ENCODE data around the gene NFE2L1. TPM values are rescaled to one million over a fixed set of nuclear protein-coding genes. Genes with fewer than 3 reads are reported as not detected.
A peak's percentile ranks its signal among the peaks of the same experiment; 100 is the strongest.

The NFE2L1 gene
- total and polyA plus RNA-seq, 9 of the 15 experiments (the other 6 are each of a cell fraction or from before 2014, with no cell fraction given) = 2.0 to 68.6 (median 39.7) TPM

- TF ChIP-seq PRDM10 (IDR thresholded peaks at IDR 0.05; ENCODE audit: partially characterized antibody) (no peak), BMI1 (IDR thresholded peaks at IDR 0.05; ENCODE audit: low read length) (no peak), ARID1B (IDR thresholded peaks at IDR 0.05) (peak; percentile 25; the same call in 1 of the 2 replicates), ATF4 (CRISPR knock-in tag; IDR thresholded peaks at IDR 0.05) (no peak), ZNF830 (CRISPR knock-in tag; IDR thresholded peaks at IDR 0.05) (no peak), ZC3H4 (CRISPR knock-in tag; IDR thresholded peaks at IDR 0.05; ENCODE audit: borderline replicate concordance) (no peak), POLR3A (IDR thresholded peaks at IDR 0.05; ENCODE audit: borderline replicate concordance, extremely low read depth, insufficient read depth, insufficient read length) (no peak), HCFC1 (IDR thresholded peaks at IDR 0.05; ENCODE audit: low read depth, low read length) (peak; percentile 15; the same call in 1 of the 2 replicates), HDGF (IDR thresholded peaks at IDR 0.05) (no peak), ZNF609 (CRISPR knock-in tag; IDR thresholded peaks at IDR 0.05; ENCODE audit: borderline replicate concordance) (no peak), GABPB2 (CRISPR knock-in tag; conservative IDR thresholded peaks at IDR 0.05) (no peak), GTF2F1 (IDR thresholded peaks at IDR 0.05; ENCODE audit: low read depth, low read length) (no peak), TFE3 (CRISPR knock-in tag; IDR thresholded peaks at IDR 0.05) (no peak)
- TF ChIP-seq, protein P1, sequence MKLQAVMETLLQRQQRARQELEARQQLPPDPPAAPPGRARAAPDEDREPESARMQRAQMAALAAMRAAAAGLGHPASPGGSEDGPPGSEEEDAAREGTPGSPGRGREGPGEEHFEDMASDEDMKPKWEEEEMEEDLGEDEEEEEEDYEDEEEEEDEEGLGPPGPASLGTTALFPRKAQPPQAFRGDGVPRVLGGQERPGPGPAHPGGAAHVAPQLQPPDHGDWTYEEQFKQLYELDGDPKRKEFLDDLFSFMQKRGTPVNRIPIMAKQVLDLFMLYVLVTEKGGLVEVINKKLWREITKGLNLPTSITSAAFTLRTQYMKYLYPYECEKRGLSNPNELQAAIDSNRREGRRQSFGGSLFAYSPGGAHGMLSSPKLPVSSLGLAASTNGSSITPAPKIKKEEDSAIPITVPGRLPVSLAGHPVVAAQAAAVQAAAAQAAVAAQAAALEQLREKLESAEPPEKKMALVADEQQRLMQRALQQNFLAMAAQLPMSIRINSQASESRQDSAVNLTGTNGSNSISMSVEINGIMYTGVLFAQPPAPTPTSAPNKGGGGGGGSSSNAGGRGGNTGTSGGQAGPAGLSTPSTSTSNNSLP (IDR thresholded peaks at IDR 0.05; ENCODE audit: borderline replicate concordance, low read depth, low read length) = no peak
Observed at GRCh38 chr17:48026502-48027321, 21.4 kb upstream of the NFE2L1 start (continued).
